Stimulated activated CD8-positive, alpha-beta memory T cell treated with anti-CD3 and anti-CD28 coated beads, Interleukin-15, amount 100 ng/mL, for 4 hours (primary cell): ENCODE data around the gene OPTN.
A peak's percentile ranks its signal among the peaks of the same experiment; 100 is the strongest.
"Not testable (repeated sequence)": the region's sequence is repeated elsewhere in the genome, so short reads cannot be mapped to it uniquely, and the experiment has no call there.

Experiments used
- DNase-seq, 2 donors: peaks; one replicate each; pipeline ENCODE4 v3.0.0-alpha.2; 2020; ENCODE audit warnings: low read depth in 2 of 2

OPTN gene

DNA sequence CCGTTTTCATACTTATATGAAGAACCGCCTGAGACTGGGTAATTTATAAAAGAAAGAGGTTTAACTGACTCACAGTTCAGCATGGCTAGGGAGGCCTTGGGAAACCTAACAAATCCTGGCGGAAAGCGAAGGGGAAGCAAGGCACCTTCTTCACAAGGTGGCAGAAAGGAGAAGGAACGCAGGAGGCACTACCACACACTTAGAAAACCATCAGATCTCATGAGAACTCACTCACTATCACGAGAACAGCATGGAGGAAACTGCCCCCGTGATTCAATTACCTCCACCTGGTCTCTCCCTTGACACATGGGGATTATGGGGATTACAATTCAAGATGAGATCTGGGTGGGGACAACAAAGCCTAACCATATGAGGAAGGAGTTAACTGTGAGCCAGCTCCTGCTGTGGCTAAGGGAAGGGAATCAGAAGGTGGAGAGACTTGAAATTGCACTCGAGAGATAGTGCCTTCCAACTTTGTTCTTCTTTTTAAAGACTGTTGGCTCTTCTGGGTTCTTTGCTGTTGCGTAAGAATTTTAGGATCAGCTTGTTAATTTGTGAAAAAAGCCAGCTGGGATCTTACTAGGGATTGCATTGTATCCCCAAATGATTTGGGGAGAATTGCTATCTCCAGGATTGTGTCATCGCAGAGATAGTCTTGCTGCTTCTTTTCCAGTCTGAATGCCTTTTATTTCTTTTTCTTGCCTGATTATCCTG lies 21.0 kb downstream of the OPTN start:
- DNase-seq, result no peak

DNA sequence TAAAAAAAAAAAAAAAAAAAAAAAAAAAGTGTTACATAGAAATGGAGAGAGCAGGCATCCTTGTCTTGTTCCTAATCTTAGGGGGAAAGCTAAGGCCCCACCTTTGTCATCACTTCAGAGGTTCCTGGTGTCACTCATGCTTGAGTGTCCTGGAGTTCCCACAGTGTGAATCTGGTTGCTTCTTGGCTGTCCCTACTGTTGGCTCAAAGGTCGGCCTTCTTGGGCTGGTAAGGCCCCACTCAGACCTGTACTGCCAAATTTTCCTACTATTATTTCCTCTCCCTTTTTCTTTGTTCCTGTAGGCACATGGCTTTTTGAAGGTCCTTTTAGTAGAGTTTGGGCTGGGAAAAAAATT lies 21.5 kb downstream of the OPTN start:
- no peak for DNase-seq

DNA sequence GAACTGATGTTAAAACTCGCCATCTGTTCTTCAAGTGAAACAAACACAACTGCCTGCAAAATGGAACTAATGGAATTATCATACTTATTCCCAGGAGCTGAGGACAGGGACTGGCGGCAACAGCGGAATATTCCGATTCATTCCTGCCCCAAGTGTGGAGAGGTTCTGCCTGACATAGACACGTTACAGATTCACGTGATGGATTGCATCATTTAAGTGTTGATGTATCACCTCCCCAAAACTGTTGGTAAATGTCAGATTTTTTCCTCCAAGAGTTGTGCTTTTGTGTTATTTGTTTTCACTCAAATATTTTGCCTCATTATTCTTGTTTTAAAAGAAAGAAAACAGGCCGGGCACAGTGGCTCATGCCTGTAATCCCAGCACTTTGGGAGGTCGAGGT lies 36.7 kb downstream of the OPTN start:
- DNase-seq, result no peak

DNA sequence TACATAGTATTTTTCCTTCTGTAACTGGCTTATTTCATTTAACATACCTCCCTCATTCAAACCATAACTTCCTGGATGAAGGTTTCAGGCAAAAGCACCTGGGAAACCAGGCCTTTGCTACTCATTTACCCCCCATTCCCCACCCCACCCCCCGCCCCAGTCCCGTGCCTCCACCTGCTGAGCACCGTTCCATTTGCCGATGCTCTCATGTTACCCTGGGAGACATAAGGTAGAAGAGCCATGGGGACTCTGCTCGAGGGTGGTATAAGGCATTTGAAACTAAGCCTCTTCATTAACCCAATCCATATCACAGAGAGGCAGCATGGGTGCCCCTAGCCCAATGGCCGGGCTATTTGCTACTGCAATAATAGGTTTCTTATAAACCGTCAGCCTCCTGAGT lies 39.2 kb downstream of the OPTN start:
- DNase-seq, result no peak

DNA sequence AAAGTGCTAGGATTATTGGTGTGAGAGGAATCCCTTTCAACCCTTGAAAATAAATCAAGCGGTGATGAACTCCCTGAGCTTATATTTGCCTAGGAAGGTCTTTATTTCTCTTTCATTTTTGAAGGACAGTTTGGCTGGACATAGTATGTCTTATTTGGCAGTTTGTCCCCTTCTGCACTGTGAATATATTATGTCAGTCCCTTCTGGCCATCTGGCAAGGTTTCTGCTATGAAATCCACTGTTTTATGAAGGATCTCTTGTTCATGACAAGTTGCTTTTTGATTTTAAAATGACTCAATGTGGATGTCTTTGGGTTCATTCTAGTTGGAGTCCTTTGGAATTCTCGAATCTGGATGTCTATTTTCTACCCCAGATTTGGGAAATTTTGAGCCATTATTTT lies 39.7 kb downstream of the OPTN start:
- DNase-seq, result no peak

DNA sequence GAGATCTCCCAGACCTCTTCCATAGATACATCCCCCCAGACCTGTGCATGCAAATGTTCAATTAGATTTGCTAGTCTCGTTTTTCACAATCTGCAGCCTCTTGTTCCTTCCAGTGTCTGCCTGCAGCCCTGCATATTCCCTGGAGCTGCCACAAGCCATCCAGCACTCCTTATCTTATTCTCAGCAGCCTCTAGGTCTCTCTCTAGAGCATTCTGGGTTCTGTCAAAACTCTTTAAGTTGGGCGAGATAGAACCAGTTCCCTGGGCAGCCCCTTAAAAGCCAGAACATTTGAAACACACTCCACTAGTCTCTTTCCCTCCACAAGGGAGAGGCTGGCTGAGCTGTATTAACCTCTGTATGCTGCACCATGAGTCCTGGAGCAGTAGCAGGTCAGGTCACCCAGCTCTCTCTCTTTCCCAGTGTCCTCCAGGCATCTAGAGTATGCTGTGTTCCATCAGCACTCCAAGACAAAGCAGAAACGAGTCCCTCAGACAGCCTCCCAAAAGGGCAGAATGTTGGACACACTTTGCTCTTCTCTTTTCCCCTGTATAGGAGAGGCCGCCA lies 40.7 kb downstream of the OPTN start:
- no peak for DNase-seq

- DNase-seq, result no peak
These were observed 43.8 kb downstream of the OPTN start for GRCh38 chr10:13143766-13144165.

DNA sequence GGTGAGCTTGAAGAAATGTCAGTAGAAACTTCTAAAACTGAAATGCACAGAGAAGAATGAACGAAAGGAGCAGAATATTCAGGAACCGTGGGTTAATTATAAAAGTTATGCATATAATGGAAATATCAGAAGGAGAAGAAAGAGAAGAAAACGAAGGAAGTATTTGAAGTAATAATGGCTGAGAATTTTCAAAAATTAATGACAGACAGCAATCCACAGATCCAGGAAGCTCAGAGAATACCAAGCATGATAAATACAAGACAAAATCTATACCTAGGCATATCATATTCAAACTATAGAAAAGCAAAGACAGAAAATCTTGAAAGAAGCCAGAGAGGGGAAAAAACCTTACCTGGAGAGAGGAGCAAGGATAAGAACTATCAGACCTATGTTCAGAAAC lies 44.9 kb downstream of the OPTN start:
- DNase-seq, result no peak

DNA sequence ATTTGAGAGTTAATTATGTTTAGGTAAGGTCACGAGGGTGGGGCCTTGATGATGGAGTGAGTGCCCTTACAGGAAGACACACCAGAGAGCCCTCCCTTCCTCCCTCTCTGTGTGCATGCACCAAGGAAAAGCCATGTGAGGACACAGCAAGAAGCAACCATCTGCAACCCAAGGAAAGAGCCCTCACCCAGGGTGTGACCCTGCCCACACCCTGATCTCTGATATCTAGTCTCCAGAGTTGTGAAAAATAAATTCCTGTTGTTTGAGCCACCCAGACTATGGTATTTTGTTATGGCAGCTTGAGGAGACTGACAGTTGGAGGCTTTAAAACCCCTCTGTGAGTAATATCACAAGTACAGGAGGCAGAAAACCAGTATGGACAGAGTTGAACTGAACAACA lies 46.4 kb downstream of the OPTN start:
- no peak for DNase-seq

- no peak for DNase-seq
These were observed 47.2 kb downstream of the OPTN start for GRCh38 chr10:13147161-13147560.

GRCh38 chr10:13152296-13152695 lies 52.3 kb downstream of the OPTN start:
- DNase-seq, result no peak

DNA sequence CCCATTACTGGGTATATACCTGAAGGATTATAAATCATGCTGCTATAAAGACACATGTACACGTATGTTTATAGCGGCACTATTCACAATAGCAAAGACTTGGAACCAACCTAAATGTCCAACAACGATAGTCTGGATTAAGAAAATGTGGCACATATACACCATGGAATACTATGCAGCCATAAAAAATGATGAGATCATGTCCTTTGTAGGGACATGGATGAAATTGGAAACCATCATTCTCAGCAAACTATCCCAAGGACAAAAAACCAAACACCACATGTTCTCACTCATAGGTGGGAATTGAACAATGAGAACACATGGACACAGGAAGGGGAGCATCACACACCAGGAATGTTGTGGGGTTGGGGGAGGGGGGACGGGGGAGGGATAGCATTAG lies 55.9 kb downstream of the OPTN start:
- not testable (repeated sequence) for DNase-seq

DNA sequence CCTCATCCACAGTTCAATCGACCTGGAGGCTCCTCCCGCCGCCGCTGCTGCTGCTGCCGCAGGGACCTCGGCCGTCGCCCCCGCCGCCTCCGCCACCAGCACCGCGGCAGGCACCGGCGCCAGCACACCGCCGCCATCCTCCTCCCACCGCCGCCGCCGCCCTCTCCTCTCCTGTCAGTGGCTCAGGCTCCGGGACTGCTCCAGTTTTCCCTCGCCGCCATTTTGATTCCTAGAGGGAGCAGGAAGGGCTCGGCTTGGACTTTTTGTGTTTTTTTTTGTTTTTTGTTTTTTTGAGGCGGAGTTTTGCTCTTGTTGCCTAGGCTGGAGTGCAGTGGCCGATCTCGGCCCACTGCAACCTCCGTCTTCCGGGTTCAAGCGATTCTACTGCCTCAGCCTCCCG lies 58.4 kb downstream of the OPTN start:
- peak in 1 of 2 donors; percentile 15 for DNase-seq

DNA sequence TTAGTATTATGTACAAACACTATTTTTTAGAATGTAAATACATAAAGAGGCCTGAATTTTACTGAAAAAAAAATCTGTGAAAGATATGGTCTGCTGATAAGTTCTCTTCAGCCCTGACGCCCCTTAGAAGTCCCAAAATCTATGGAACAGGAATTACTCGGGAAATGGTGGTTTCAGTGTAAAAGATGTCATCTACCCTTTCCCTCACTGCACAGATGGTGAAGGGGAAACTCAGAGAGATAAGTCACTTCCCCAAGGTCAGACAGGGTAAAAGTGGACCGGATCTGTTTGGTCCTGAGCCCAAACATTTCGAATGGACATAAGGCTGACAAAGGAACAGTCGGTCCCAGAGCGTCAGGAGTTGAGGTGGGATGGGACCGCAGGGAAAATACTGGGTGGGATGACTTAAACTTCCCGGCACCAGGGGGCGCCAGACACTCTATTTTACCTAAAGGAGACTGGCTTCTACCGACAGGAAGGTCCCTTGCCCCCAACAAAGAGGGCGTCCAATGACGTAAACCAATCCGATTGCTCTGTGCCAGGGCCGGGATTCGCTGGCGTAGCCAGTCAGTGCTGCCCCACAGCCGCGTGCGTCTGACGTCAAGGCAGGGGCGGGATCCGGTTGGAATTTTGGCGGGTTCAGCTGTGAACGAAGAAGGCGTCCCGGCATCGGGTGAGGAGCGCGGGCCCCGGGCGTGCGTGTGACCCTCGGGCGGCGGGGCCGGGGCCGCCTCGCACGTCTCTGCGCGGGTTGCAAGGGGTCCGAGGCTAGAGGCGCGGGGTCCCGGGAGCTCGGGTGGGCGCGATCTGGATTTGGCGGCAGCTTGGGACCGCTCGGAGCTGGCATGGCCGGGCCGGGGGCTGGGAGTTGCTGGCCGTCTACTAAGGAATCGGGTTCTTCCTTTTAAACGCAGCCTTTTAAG lies 61.2 kb downstream of the OPTN start, which contains the start of gene MCM10:
Gene MCM10, plus strand, starts transcription at position 625 of the 923 bp plus-strand sequence. CDS start 2,645 bp downstream, outside the sequence.
- peak; percentile 89 to 97 for DNase-seq

DNA sequence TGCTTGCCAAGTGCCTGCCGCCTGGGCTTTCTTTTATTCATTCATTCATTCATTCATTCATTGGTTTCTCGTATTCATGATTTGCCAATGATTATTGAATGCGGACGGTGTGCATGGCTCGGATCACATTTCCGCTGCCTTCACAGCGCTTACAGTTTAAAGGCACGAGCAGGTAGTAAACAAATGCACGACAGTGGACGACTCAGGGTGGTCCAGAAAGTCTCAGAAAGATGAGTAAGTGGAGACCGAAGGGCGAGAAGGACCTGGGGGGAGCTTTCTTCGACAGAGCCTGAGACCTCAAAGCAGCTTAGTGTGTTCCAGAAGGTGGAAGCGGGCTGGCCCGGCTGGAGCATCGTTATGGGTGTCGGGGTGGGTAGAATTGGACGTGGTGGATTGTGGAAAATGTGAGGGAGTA lies 61.9 kb downstream of the OPTN start:
- no peak for DNase-seq

DNA sequence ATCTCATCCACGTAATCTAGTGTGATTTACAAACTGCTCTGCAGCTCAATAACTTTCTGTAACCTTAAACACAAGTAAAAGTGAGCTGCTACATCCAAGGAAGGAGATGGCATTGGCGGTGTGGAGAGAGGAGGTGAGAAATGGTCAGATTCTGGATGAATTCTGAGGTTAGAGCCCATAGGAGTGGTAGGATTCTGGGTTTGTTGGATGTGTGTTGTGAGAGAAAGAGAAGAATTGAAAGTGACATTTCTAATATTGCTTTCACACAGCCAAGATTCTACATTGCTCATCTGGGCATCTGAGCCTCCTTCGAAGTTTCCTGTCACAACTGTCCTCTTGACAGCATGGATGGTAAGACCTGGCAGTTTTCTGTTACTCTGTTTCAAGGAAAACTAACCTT lies 63.9 kb downstream of the OPTN start:
- DNase-seq, result no peak

- DNase-seq, result no peak
These were observed 65.2 kb downstream of the OPTN start for GRCh38 chr10:13165177-13165576.

DNA sequence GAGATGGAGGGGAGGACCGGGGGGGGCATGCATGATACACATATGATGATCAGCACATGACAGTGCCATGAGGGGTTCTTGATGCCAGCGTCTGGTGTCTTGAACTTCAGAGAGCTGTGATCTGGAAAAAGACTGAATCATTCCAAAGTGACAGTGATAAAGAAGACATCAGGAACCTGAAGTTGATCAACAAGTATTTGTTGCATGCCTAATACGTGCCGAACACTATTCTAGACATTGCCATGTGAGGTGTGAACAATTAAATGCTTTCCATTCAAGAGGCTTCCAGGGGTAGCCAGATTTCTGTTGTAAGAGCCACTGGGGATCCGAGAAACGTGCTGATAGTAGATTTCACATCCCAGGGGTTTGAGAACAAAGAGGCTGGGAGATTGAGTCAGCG lies 67.6 kb downstream of the OPTN start:
- DNase-seq, result no peak

DNA sequence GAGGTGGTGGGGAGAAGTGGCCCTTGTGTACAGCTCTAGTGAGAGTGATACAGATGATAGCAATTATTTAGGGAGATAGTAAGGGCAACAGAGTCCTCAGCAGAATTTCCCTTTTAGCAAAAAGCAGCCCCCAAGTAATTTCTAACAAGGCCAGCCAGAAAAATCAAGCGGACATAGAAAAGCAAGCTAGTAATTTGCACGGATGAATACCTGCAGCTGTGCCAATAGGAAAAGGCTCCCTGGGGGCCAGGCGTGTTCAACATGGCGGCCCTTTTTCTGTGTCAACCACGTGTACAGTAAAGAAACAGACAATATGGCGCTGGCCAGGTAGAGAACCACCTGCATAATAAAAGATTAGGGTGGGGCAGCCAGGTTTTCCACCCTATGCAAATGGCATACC lies 68.8 kb downstream of the OPTN start:
- no peak for DNase-seq

GRCh38 chr10:13173616-13174015 lies 73.7 kb downstream of the OPTN start:
- no peak for DNase-seq

GRCh38 chr10:13180788-13181187 lies 80.8 kb downstream of the OPTN start:
- DNase-seq, result no peak

DNA sequence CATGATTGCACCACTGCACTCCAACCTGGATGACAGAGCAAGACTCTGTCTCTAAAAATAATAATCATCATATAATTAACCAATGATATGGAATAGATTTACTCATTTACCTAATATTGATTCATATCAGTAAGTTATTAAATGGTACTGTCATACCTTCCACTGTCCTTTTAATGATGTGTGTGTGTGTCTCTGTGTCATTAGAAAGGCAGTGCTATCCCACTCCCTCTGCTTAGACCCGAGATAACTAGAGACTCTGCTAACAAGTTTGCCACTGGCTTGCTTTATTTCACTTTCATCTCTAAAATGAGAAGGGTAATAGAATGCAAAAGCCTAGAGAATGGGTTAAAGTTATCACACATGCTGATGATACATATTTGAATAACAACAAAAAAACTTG lies 82.5 kb downstream of the OPTN start:
- DNase-seq, result no peak

- DNase-seq, result no peak
These were observed 83.7 kb downstream of the OPTN start for GRCh38 chr10:13183625-13184024.
